CD4-positive, alpha-beta T cell treated with Interleukin-10 for 1 hour (primary cell): Measurements from ENCODE around the gene PMIS2.
"Not testable (repeated sequence)": the region's sequence is repeated elsewhere in the genome, so short reads cannot be mapped to it uniquely, and the experiment has no call there.

Source experiments
- DNase-seq: peaks from one replicate; pipeline ENCODE4 v3.0.0-alpha.2; 2020

PMIS2 gene

DNA sequence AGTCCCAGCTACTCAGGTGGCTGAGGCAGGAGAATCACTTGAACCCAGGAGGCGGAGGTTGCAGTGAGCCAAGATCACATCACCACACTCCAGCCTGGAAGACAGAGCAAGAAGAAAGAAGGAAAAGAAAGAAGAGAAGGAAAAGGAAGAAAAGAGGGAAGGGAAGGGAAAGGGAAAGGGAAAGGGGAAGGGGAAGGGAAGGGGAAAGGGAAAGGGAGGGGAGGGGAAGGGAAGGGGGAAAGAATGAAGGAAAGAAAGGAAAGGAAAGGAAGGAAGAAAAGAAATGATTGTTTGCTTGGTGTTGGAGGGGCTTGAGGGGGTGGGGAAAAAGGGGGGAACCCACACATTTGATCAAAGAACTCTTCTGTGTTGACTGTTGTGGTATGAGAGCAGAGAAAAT is 10.0 kb downstream of the PMIS2 start:
- DNase-seq, result no peak

DNA sequence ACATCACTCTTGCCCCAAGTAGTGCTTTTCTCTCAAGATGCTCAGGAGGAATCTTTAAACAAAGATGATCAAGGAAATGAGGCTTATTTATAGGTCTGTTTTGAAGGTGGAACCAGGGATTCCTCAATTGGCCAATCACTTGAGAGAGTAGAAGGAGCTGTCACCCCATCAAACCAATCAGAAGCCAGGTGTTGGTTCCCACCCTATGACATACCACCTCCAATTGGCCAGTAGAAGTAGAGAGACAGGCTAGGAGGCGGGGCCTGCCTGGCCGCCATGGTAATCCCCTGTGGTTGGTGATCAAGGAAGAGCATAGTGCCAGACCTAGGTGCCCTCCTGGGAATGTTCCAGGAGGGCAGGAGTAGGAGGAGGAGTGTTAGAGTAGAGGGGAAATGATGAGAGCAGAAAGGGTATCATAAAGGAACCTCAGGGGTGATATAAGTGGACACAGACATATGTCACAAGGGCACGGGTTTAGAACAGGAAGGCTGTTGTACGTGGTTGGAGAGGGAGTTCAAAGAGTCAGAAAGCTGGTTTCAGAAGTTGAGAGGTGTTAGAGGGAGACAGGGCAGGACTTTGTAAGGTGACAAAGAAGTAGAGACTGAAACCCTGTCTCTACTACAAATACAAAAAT is 10.5 kb downstream of the PMIS2 start:
- peak; percentile 7 for DNase-seq

DNA sequence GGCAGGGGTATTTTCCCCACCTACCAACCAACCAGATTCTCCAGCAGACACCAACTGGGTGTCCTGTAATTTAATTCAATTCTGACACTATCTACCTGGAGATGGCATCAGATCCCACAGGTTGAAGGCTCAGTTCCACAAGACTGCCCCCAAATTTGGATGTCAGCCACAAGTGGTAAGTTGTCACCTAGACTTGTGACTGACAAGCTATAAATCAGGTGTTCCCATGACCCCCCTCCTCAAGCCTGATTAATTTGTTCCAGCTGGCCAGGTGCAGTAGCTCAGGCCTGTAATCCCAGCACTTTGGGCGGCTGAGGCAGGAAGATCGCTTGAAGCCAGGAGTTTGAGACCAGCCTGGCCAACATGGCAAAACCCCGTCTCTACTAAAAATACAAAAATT is 16.0 kb downstream of the PMIS2 start:
- no peak for DNase-seq

DNA sequence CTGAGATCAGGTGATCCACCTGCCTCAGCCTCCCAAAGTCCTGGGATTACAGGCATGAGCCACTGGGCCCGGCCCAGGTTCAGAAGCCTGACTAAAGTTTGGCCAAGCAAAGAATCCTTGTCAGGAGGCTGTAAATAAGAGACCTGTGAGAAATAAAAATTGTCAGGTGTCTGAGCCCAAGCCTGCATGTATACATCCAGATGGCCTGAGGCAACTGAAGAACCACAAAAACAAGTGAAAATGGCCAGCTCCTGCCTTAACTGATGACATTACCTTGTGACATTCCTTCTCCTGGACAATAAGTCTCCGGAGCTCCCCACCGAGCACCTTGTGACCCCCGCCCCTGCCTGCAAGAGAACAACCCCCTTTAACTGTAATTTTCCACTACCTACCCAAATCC is 18.5 kb downstream of the PMIS2 start:
- DNase-seq, result not testable (repeated sequence)

DNA sequence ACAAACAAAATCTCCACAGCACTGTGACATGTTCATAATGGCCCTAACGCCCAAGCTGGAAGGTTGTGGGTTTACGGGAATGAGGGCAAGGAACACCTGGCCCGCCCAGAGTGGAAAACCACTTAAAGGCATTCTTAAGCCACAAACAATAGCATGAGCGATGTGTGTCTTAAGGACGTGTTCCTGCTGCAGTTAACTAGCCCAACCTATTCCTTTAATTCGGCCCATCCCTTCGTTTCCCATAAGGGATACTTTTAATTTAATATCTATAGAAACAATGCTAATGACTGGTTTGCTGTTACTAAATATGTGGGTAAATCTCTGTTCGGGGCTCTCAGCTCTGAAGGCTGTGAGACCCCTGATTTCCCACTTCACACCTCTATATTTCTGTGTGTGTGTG is 21.2 kb downstream of the PMIS2 start:
- DNase-seq, result not testable (repeated sequence)

DNA sequence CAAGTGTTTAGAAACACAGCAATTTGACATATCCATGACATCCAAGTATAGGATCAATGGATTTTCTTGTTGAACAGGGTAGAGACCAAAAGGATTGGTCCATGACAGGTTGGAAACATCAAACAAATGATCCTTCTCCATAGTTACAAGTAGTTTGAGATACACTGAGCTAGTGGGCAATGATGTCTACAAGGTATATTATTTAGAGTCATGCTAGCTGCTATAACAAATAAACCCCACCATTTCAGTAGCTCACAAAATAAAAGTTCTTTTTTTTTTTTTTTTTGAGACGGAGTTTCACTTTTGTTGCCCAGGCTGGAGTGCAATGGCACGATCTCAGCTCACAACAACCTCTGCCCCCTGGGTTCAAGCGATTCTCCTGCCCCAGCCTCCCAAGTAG is 21.7 kb downstream of the PMIS2 start:
- no peak for DNase-seq

DNA sequence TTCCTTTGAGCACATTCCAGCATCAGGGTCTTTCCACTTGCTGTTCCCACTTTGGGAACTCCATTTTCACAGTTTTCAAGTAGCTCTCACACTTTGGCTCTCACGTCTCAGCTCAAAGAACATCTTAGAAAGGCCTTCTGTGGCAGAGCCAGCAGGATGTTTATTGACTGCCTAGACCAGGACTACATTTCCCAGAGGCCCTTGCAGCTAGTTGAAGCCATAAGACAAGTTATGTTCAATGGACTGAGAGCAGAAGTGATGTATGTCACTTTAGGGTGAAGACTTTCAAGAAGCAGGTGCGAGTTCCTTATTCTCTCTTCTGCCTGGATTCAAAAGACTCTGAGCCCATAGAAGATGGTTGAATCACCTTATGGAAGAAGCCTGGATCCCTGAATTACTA is 22.3 kb downstream of the PMIS2 start:
- peak; percentile 17 for DNase-seq

DNA sequence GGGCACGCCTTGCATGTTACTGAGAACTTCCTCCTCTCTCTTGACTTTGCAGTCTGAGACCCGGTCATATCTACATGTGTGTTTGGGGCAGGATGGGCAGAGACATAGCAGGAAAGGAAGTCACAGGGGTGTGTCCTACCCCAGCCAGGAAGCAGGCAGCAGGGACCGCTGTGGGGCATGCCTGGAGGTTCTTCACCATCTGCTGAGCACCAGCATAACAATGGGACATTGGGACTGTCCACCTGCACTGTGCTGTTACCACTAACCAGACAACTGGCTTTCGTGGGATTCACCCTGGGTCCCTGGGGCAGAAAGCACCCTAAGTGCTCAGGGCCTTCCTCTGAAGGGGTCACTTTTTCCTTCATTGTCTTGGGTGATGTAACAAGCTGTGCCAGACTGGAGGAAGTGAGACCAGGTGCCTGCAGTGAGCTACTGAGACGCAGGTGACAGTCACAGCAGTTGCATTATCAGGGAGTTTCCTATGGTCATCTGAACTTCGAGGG is 23.9 kb downstream of the PMIS2 start:
- peak; percentile 50 for DNase-seq

DNA sequence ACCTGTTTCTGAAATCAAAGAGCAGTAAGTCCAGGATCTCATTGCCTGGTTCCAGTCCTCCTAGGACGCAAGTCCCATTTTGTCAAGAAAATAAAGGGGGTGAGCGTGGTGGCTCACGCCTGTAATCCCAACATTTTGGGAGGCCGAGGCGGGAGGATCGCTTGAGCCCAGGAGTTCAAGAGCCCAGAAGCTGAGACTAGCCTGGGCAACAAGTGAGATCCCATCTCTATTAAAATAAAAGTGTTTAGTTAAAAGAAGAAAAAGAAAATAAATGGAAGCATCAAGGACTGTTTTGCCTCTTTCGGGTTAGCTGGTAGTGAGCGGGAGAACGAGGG is 26.2 kb downstream of the PMIS2 start:
- DNase-seq, result no peak

DNA sequence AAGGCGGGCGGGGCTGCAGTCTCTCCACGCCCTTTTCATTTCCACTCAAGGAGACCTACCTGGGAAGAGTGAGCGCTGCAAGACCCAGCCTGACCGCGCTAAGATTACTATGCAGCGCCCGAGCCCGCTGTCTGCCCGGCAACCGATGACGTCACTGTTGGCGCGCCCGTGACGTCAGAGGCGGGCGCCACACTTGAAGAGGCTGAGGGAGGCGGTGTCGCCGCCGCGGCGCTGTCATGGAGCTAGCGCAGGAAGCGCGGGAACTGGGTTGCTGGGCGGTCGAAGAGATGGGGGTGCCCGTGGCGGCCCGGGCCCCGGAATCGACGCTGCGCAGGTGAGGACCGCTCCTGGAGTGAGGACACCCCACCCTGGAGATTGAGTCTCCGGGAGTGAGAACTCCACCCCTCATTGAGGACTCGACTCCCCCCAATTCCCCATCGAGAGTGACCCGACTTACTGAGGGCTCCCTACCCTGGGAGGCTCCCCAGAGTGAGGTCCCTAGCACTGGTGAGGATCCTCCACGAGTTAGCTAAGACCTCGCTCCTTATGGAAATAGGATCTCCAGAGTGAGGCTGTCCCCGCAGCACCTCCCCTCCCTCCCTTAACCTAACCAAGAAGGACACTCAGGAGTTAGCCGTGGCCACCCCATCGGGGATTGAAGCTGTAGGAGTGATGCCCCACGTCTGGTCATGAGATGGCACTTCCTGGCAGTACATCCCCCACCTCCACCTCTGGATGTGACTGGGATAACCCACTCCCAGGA is 26.8 kb downstream of the PMIS2 start, which contains the start of gene HAUS5:
HAUS5 (plus strand) TSS at position 177 of the 763 bp plus-strand sequence; CDS start at position 237, 60 bp downstream.
- peak; percentile 96 for DNase-seq

DNA sequence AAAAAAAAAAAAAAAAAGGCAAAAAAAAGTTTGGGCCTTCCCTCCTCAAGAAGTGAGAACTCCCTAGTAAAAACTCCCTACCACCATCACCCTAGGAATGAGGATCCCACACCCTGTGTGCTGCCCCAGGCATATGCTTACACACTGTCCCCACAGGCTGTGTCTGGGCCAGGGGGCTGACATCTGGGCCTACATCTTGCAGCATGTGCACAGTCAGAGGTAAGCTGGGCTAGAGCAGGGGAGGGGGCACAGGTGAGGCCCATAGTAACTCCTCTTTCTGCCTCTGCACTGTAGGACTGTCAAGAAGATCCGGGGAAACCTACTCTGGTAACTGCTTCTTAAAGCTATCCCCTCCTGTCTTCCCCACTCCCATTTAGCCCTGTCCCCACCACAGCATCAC is 27.6 kb downstream of the PMIS2 start:
- DNase-seq, result no peak

DNA sequence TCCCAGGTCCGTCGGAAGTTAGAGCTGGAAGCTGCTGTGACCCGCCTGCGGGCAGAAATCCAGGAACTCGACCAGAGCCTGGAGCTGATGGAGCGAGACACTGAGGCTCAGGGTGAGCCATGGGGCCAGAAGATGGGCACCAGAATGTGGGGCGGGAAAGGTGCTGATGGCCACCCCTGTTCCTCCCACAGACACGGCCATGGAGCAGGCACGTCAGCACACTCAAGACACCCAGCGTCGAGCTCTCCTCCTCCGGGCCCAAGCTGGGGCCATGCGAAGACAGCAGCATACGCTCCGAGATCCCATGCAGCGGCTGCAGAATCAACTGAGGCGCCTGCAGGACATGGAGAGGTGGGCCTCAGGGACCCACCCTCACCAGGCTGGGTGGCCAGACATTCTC is 29.1 kb downstream of the PMIS2 start:
- no peak for DNase-seq

DNA sequence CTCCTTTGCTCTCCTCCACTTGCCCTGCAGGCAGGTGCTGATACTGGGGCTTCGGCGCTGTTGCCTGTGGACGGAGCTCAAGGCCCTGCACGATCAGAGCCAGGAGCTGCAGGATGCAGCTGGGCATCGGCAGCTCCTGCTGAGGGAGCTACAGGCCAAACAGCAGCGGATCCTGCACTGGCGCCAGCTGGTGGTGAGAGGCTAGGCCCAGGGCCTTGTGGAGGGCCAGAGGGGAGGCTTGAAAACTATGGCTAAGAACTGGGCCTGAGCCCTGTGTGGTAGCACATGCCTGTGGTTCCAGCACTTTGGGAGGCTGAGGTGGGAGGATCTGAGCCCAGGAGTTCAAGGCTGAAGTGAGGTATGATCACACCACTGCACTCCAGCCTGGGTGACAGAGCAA is 32.9 kb downstream of the PMIS2 start:
- DNase-seq, result no peak

DNA sequence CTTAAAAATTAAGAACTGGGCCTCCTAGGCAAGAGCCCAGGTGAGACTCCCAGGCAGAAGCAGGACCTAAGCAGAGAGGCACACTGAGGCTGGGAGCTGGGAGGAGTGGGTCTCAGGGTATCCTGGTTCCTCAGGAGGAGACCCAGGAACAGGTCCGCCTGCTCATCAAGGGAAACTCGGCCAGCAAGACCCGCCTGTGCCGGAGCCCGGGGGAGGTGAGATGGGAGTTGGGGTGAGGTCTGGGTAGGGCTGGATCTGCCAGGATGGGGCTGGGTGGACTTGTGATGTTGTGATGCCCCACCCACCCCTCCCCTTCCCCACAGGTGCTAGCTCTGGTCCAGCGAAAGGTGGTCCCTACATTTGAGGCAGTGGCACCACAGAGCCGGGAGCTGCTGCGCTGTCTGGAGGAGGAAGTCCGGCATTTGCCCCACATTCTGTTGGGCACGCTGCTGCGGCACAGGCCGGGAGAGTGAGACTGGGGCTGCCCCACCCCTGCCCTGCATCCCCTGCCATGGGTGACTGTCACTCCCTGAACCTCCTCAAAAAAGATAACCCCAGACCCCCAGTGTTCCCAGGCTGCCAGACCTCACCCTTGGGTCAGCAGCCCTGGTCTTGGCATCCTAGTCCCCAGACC is 33.4 kb downstream of the PMIS2 start:
- no peak for DNase-seq

DNA sequence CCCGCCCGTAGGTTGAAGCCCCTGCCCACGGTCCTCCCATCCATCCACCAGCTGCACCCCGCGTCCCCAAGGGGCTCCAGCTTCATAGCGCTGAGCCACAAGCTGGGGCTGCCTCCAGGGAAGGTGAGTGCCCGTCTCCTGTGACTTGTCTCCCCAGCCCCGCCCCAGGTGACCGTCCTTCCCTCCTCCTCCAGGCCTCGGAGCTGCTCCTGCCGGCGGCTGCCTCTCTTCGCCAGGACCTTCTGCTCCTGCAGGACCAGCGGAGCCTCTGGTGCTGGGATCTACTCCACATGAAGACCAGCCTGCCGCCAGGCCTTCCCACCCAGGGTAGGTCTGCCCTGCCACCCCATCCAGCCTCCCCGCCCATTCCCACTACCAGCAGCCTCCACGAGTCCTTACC is 34.0 kb downstream of the PMIS2 start:
- no peak for DNase-seq

DNA sequence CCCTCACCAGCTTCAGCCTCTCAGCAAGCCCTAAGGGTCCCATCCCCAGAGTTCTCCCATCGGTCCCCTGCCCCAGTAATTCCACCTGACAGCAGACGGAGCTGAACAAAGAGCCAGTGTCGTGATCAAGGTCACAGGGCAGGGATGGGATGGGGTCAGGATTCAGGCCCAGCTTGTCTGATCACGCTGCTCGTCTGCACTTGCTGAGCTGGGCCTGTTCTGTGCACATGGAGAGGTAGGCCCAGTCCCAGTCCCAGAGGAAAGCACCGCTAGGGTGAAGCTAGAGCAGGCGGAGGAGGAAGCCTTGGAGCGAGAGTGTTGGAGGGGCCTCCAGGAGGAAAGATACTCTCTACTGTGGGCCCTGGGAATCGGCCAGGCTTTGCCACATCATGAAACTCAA is 35.7 kb downstream of the PMIS2 start:
- no peak for DNase-seq

DNA sequence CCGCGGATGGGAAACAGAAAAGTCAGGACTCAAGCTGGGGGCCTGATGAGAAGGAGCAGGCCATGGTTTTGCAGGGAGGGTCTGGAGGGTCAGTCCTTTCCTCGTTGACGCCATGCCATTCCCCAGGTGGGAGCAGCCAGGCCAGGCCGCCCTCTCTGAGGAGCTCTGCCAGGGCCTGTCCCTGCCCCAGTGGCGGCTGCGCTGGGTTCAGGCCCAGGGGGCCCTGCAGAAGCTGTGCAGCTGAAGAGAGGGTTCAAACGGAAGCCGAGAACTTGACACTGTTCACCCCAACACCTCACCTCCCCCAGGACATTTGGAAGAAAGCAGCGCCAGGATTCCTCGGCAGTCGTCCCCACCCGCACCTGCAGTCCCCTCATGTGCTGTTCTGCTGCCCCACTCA is 36.8 kb downstream of the PMIS2 start:
- no peak for DNase-seq

DNA sequence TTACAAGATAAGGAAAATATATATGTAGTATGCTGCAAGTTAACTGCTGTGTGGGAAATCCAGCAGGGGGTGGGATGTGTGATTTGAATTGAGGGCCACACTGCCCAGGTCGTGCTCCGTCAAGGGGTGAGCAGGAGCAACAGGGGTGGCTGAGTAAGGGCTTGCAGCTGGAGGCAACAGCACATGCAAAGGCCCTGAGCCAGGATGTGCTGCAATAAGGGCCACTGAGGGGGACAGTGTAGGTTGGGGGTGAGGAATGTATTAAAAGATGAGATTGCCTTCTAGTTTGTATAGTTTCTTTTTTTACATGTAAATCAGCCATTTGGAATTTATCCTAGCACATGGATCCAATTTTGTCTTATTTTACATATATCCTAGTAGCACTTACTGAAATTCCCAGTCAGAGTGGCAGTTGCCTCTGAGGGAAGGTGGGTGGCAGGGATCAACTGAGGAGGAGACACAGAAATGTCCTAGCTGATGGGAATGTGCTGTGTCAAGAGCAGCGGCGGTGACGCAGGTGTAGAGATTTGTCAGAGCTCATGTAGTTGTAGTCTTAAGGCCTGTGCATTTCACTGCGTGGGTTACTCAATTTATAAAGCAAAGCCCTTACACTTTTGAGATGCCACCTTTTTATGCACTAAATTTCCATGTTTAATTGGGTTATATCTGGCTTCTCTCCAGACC is 37.5 kb downstream of the PMIS2 start:
- DNase-seq, result no peak

DNA sequence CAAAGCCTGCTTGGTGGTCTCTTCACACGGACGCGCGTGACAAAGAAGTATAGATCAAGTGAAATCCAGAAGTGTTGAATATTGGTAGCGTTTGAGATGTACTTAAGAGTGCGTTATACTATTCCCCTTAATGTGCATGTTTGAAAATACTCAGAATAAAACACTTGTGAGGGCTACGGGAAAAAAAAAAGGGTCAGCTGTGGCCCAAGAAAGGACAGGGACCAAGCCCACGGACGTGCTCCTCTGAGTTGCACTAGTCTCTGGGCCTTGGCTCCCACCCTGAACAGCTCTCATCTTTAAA is 42.2 kb downstream of the PMIS2 start:
- DNase-seq, result no peak

DNA sequence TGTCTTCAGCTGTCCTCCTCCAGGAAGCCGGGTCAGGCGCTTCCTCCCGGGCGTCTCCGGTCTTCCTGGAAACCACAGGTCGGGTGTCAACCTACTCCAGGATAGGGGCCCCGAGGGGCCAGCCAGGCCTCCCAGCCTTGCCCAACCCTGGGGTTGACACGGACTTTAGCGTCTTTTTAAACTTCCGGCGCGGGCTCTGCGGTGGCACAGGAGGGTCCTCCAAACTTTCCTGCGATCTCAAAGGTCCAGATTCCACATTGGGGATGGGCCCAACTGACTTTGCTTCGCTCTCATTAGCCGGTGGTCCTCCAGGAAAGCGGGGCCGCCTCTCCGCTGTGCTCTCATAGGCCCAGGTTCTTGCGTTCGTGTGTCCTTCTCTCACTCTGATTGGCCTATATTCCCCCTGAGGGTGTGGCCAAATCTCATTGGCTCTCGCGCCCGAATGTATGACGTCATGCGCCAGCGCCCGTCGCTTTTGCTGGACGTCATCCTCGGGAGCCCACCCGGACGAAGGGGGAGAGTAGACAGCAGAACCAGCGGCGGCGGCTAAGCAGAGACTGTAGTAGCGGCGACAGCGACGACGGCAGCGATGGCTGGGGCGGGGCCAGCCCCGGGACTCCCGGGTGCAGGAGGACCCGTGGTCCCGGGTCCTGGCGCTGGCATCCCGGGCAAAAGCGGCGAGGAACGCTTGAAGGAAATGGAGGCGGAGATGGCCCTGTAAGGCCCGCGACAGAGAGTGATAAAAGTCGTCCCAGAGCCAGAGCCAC is 42.8 kb downstream of the PMIS2 start, which contains the start of gene RBM42:
RBM42 (plus strand) TSS at position 472 of the 767 bp plus-strand sequence; CDS start at position 590, 118 bp downstream.
- peak; percentile 99 for DNase-seq

DNA sequence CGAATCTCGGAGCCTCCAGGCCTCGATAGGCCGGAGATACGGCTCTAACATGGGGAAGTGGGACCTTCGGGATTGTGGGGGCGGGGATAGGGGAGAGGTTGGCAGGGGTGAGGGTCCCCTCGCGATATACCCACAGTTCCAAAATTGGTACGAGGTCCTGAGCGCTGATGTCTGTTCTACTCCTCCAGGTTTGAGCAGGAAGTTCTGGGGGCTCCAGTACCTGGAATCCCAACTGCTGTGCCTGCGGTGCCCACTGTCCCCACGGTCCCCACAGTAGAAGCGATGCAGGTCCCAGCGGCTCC is 43.3 kb downstream of the PMIS2 start:
- DNase-seq, result no peak

DNA sequence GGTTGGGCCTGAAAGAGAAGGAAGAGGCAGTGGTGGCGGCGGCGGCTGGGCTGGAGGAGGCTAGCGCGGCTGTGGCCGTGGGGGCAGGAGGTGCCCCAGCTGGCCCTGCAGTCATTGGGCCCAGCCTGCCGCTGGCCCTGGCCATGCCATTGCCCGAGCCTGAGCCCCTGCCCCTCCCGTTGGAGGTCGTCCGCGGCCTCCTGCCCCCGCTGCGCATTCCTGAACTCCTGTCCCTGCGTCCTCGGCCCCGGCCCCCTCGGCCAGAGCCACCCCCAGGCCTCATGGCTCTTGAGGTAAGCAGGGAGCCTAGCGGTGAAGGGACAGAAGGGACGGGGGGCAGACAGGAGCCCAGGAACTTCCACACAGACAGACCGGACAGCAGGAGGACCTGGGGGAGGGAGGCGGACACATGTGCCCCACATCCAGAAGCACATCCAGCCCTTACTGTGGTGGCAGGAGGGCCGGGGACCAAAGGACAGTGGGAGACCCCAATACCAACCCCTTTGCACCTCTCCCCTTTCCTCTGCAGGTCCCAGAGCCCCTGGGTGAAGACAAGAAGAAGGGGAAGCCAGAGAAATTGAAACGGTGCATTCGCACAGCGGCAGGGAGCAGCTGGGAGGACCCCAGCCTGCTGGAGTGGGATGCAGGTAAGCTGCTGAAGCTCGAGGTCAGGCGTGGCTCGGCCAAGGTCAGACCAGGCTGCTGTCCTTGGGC is 47.9 kb downstream of the PMIS2 start:
- DNase-seq, result no peak
